ENCODE measurements around the gene GNB1. TPM values are rescaled to one million over a fixed set of nuclear protein-coding genes. Genes with fewer than 3 reads are reported as not detected.

GNB1 gene
- total RNA-seq, 1 donor from 2014 or later = 427 TPM

DNA sequence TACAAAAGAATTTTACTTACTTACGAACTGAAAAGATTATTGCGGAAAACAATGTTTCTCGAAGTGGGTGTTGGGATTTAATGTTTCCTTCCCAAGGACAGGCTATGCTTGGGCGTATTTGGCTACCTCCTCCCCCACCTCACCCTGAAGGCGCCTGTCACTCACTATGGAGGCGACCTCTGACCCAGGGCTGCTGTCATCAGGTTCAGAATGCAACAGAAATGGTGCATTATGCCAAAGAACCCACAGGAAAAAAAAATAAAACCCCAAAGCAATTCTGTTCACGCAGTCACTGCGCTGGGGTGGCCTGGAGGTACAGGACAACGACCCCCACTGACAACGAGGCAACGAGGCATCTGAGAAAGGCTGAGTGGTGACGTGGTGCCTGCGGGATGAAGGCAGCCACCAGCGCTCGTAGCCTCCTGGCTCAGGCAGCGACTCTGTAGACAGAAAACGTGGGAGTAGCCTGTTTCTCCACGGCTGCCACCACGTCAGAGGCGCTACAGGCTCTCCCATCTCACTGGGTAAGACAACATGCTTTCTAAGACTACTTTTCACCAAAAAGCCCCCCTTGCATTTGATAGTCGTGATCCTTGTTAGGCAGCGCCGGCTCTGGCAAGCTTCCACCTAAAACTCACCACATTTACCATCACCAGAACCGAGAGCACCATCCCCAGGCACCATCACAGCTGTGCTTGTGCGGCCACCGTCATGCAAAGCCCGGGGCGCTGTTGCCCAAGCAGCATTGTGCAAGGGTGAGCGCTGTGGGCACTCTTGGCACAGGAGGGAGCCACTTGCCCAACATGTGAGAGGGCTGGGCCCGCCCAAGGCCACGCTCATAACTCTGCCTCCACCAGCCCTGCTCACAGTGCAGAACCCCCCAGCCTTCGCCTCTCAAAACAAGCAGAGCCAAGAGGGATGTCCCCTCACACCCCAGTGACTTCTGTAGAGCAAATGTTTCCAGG, 126.9 kb downstream of the GNB1 start:
- no peaks in the 10 kb centered on the region for H3K4me1 Mint-ChIP-seq (ENCODE audit: unreplicated experiment)
- no peaks in the 10 kb centered on the region for H3K9me3 Mint-ChIP-seq (ENCODE audit: unreplicated experiment)
- peak overlapping the region; percentile 73 for H3K4me3 Mint-ChIP-seq (ENCODE audit: unreplicated experiment)
- H3K27ac Mint-ChIP-seq (ENCODE audit: unreplicated experiment) = no peak overlapping the region
- peaks cover 27% of the 10 kb centered on the region for H3K36me3 Mint-ChIP-seq (ENCODE audit: low read depth, unreplicated experiment)
- peaks cover 2% of the 10 kb centered on the region for H3K27me3 Mint-ChIP-seq (ENCODE audit: unreplicated experiment)
- DNase-seq (ENCODE audit: low spot score) = no peak
- TF ChIP-seq CTCF (IDR thresholded peaks at IDR 0.05; ENCODE audit: unreplicated experiment) = no peak

- no peaks in the 10 kb centered on the region for H3K4me1 Mint-ChIP-seq (ENCODE audit: unreplicated experiment)
- H3K27ac Mint-ChIP-seq (ENCODE audit: unreplicated experiment) = no peak overlapping the region
- peaks cover 34% of the 10 kb centered on the region for H3K36me3 Mint-ChIP-seq (ENCODE audit: low read depth, unreplicated experiment)
- no peak for TF ChIP-seq CTCF (IDR thresholded peaks at IDR 0.05; ENCODE audit: unreplicated experiment)
- peaks cover 2% of the 10 kb centered on the region for H3K27me3 Mint-ChIP-seq (ENCODE audit: unreplicated experiment)
- H3K9me3 Mint-ChIP-seq (ENCODE audit: unreplicated experiment) = no peaks in the 10 kb centered on the region
- no peak for DNase-seq (ENCODE audit: low spot score)
- H3K4me3 Mint-ChIP-seq (ENCODE audit: unreplicated experiment) = peak overlapping the region; percentile 74
Observed at GRCh38 chr1:1761504-1762376, 129.1 kb downstream of the GNB1 start.

DNA sequence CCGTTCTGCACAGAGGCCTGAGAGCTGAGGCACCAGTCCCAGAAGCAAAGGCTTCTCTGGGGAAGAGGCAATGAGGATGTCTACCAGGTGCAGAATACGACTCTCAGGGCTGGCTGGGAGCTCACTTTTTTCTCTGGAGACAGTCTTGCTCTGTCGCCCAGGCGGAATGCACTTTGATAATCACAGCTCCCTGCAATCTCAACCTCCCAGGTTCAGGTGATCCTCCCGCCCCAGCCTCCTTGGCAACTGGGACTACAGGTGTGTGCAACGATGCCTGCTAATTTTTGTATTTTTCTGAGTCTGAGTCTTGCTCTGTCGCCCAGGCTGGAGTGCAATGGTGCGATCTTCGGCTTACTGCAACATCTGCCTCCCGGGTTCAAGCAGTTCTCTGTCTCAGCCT, 130.2 kb downstream of the GNB1 start:
- H3K4me3 Mint-ChIP-seq (ENCODE audit: unreplicated experiment) = no peak overlapping the region
- H3K9me3 Mint-ChIP-seq (ENCODE audit: unreplicated experiment) = no peaks in the 10 kb centered on the region
- H3K27ac Mint-ChIP-seq (ENCODE audit: unreplicated experiment) = no peak overlapping the region
- DNase-seq (ENCODE audit: low spot score) = no peak
- H3K27me3 Mint-ChIP-seq (ENCODE audit: unreplicated experiment) = peaks cover 2% of the 10 kb centered on the region
- no peak for TF ChIP-seq CTCF (IDR thresholded peaks at IDR 0.05; ENCODE audit: unreplicated experiment)
- H3K36me3 Mint-ChIP-seq (ENCODE audit: low read depth, unreplicated experiment) = peaks cover 34% of the 10 kb centered on the region
- no peaks in the 10 kb centered on the region for H3K4me1 Mint-ChIP-seq (ENCODE audit: unreplicated experiment)

DNA sequence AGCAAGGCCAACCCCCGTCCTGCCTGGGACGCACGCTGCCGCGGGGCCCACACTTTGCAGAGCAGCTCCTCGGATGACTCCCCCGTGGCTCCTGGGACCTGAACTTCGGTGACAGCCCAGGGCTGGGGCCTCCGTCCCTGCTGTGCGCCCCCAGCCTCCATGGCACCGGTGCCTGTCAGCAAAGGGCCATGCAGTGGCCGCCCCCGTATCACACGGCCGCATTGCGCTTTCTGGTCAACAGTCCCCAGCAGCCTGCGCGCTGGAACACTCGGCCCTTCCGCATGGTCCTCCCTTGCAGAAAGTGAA, 130.6 kb downstream of the GNB1 start:
- H3K4me3 Mint-ChIP-seq (ENCODE audit: unreplicated experiment) = no peak overlapping the region
- H3K9me3 Mint-ChIP-seq (ENCODE audit: unreplicated experiment) = no peaks in the 10 kb centered on the region
- no peak overlapping the region for H3K27ac Mint-ChIP-seq (ENCODE audit: unreplicated experiment)
- H3K4me1 Mint-ChIP-seq (ENCODE audit: unreplicated experiment) = no peaks in the 10 kb centered on the region
- TF ChIP-seq CTCF (IDR thresholded peaks at IDR 0.05; ENCODE audit: unreplicated experiment) = no peak
- DNase-seq (ENCODE audit: low spot score) = no peak
- peaks cover 34% of the 10 kb centered on the region for H3K36me3 Mint-ChIP-seq (ENCODE audit: low read depth, unreplicated experiment)
- H3K27me3 Mint-ChIP-seq (ENCODE audit: unreplicated experiment) = peaks cover 2% of the 10 kb centered on the region

Measured in endothelial cell (in vitro differentiated cells).